ENCODE data around the gene TEK. TPM values are rescaled to one million over a fixed set of nuclear protein-coding genes. Genes with fewer than 3 reads are reported as not detected.

The TEK gene
- total RNA-seq, 1 experiment from 2014 or later, result not detected

DNA sequence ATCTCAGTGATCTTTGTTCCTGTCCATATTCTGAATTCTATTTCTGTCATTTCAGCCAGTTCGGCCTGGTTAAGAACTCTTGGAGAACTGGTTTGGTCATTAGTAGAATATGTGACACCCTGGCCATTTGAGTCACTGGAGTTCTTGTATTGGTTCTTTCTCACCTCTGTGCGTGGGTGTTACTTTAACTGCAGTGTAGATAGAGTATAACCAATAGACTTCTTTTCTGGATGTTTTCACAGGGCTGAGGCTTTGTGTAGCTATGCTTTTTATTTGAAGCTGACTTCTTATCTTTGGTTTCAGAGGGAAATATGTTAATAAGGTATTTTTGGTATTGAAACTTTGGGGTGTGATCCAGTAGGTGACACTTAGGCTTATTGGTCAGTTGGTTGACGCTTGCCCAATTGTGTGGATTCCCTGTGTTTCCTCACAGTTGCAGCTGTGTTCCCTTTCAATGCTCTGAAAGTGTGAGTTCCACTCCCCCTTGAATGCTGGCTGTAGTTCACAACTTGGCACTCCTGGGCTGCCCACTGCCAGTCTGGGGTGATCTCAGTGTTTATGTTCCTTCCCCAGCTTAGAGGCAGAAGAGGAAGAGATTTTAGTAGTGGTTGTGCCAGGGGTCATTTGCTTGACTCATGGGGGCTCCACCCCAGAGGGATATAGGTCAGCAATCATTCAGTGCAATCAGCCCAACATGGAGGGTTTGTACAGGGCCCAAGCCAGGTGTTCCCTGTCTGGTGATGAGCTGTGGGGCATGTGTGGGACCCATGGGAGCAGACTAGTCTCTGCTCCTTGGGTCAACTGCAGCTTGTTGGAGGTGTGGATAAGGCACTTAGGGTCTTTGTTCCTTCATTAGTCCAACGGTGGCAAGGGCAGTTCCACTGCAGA lies 34.9 kb upstream of the TEK start:
- CTCF ChIA-PET, result no interaction called here
- H3K27me3 Mint-ChIP-seq (ENCODE audit: unreplicated experiment), result no peaks in the 10 kb centered on the region
- H3K27ac Mint-ChIP-seq (ENCODE audit: unreplicated experiment), result no peak overlapping the region
- intact Hi-C loops (cut with micrococcal nuclease; ENCODE audit: unreplicated experiment), result no loop called here
- H3K36me3 Mint-ChIP-seq (ENCODE audit: insufficient read depth, unreplicated experiment), result no peaks in the 10 kb centered on the region
- peaks cover 9% of the 10 kb centered on the region for H3K4me1 Mint-ChIP-seq (ENCODE audit: low read depth, unreplicated experiment)
- BruUV-seq (replicated peaks), result no TSS peak
- H3K4me3 Mint-ChIP-seq (ENCODE audit: low read depth, unreplicated experiment), result no peak overlapping the region
- TF ChIP-seq, protein P1, sequence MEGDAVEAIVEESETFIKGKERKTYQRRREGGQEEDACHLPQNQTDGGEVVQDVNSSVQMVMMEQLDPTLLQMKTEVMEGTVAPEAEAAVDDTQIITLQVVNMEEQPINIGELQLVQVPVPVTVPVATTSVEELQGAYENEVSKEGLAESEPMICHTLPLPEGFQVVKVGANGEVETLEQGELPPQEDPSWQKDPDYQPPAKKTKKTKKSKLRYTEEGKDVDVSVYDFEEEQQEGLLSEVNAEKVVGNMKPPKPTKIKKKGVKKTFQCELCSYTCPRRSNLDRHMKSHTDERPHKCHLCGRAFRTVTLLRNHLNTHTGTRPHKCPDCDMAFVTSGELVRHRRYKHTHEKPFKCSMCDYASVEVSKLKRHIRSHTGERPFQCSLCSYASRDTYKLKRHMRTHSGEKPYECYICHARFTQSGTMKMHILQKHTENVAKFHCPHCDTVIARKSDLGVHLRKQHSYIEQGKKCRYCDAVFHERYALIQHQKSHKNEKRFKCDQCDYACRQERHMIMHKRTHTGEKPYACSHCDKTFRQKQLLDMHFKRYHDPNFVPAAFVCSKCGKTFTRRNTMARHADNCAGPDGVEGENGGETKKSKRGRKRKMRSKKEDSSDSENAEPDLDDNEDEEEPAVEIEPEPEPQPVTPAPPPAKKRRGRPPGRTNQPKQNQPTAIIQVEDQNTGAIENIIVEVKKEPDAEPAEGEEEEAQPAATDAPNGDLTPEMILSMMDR (IDR thresholded peaks at IDR 0.05; ENCODE audit: unreplicated experiment), result no peak
- no peak for DNase-seq
- no peaks in the 10 kb centered on the region for H3K9me3 Mint-ChIP-seq (ENCODE audit: low read depth, unreplicated experiment)

DNA sequence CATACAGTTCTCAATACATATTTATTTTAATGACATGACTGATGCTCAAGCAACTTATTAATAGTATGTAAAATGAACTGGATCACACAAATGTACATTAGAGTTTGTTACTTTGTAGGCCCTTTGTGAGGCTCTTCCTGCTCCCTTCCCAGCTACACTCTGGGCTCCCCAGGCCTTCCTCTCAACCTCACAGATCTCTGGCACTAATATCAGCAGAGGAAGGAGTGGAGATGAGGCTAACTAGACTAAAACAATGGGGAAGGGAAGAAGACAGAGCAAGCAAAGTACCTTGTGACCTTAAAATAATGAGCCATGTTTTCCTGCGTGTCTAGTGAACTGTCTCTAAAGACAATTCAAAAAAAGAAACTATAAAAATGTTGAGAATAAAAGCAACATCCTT lies 30.3 kb upstream of the TEK start:
- H3K36me3 Mint-ChIP-seq (ENCODE audit: insufficient read depth, unreplicated experiment), result no peaks in the 10 kb centered on the region
- intact Hi-C loops (cut with micrococcal nuclease; ENCODE audit: unreplicated experiment), result no loop called here
- no peaks in the 10 kb centered on the region for H3K27me3 Mint-ChIP-seq (ENCODE audit: unreplicated experiment)
- CTCF ChIA-PET, result no interaction called here
- H3K9me3 Mint-ChIP-seq (ENCODE audit: low read depth, unreplicated experiment), result no peaks in the 10 kb centered on the region
- TF ChIP-seq, protein P1 (IDR thresholded peaks at IDR 0.05; ENCODE audit: unreplicated experiment), result no peak
- H3K4me3 Mint-ChIP-seq (ENCODE audit: low read depth, unreplicated experiment), result no peak overlapping the region
- no peak overlapping the region for H3K27ac Mint-ChIP-seq (ENCODE audit: unreplicated experiment)
- DNase-seq, result no peak
- peaks cover 4% of the 10 kb centered on the region for H3K4me1 Mint-ChIP-seq (ENCODE audit: low read depth, unreplicated experiment)
- no TSS peak for BruUV-seq (replicated peaks)

DNA sequence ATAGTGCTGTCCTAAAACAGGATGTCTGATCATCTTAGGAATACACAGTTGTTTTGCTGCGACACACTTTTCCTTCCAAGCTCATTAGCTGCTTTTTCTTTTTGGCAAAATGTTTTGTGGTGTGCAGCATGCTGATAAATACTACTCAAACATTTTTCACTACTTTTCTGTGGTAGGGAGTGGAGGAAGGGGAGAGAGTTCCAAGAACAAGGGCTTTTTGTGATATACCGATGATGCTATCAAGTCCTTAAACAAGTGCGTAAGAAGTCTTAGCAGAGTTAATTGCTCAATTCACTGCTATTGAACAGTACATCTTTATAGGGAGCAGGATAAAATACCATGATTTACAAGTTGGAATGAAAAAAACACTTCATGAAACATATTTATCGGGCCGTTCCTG lies 23.6 kb upstream of the TEK start:
- TF ChIP-seq, protein P1 (IDR thresholded peaks at IDR 0.05; ENCODE audit: unreplicated experiment), result no peak
- no peak for DNase-seq
- Mint-ChIP-seq H3K4me3 (ENCODE audit: low read depth, unreplicated experiment) (no peak overlapping the region), H3K27ac (ENCODE audit: unreplicated experiment) (no peak overlapping the region), H3K36me3 (ENCODE audit: insufficient read depth, unreplicated experiment) (no peaks in the 10 kb centered on the region), H3K27me3 (ENCODE audit: unreplicated experiment) (no peaks in the 10 kb centered on the region), H3K4me1 (ENCODE audit: low read depth, unreplicated experiment) (no peaks in the 10 kb centered on the region), H3K9me3 (ENCODE audit: low read depth, unreplicated experiment) (no peaks in the 10 kb centered on the region)
- intact Hi-C loops (cut with micrococcal nuclease; ENCODE audit: unreplicated experiment), result no loop called here
- CTCF ChIA-PET, result no interaction called here
- BruUV-seq (replicated peaks), result no TSS peak

DNA sequence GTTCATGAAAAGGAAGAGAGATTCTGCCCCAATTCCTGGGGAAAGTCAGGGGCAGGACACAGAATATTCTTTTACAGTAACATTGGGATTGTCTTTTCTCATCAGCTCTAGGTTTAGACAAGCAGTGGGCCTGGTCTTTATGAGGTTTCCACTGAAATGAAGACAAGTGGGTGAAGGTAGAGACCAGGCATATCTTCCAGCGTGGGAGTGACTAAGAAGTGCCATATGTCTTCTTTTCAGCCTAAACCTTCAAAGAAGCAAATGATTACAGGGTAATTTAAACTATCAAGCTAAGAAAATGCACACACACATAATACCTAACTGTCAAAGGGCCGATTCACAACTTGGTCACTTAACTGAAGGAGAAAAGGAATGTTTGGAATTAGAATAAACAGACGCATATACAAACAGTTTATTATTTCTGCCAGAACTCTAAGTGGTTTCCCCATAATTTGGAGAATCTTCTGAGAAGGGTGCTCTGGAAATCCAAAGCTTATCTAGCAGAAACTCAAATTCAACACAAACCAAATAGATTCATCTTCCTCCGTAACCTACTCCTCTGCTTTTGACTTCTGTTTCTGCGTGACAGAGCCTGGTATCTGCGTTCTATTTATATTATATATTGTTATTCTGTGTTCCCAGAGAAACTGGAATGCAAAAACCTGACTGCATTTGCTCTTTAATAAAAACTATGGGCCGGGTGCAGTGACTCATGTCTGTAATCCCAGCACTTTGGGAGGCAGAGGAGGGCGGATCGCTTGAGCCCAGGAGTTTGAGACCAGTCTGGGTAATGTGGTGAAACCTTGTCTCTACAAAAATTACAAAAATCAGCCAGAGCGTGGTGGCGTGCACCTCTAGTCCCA lies 22.0 kb upstream of the TEK start:
- no TSS peak for BruUV-seq (replicated peaks)

More for the DNA sequence above, 22.0 kb upstream of the TEK start:
- Mint-ChIP-seq H3K4me3 (ENCODE audit: low read depth, unreplicated experiment) (no peak overlapping the region), H3K4me1 (ENCODE audit: low read depth, unreplicated experiment) (no peaks in the 10 kb centered on the region), H3K27me3 (ENCODE audit: unreplicated experiment) (no peaks in the 10 kb centered on the region), H3K9me3 (ENCODE audit: low read depth, unreplicated experiment) (no peaks in the 10 kb centered on the region), H3K36me3 (ENCODE audit: insufficient read depth, unreplicated experiment) (no peaks in the 10 kb centered on the region), H3K27ac (ENCODE audit: unreplicated experiment) (no peak overlapping the region)
- CTCF ChIA-PET, result no interaction called here
- intact Hi-C loops (cut with micrococcal nuclease; ENCODE audit: unreplicated experiment), result no loop called here
- no peak for DNase-seq
- TF ChIP-seq, protein P1 (IDR thresholded peaks at IDR 0.05; ENCODE audit: unreplicated experiment), result no peak

Measured in Calu3 (cell line).